ENCODE measurements around the gene HYCC1.

DNA sequence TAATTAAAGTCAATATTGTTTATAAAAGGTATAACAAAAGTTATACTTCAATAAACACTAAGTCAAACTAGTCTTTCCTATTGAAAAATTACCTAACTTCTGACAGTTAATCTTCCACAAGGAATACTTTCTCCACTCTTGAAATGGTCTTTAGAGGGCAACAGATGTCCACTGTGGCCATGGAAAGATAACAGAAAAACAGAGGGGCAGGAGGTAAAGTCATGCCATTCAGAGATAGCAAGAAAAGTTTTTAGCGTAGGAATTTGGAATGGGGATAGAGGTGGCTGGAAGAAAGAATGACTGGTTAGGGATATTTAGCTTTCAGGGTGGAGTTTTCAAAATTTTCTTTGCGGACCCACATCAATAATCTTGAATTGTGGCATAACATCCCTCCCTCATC lies 34.7 kb downstream of the HYCC1 start:
- TF ChIP-seq POLR2A (IDR thresholded peaks at IDR 0.05) (no peak), EP300 (IDR thresholded peaks at IDR 0.05) (no peak)
- TF ChIP-seq, protein P1, sequence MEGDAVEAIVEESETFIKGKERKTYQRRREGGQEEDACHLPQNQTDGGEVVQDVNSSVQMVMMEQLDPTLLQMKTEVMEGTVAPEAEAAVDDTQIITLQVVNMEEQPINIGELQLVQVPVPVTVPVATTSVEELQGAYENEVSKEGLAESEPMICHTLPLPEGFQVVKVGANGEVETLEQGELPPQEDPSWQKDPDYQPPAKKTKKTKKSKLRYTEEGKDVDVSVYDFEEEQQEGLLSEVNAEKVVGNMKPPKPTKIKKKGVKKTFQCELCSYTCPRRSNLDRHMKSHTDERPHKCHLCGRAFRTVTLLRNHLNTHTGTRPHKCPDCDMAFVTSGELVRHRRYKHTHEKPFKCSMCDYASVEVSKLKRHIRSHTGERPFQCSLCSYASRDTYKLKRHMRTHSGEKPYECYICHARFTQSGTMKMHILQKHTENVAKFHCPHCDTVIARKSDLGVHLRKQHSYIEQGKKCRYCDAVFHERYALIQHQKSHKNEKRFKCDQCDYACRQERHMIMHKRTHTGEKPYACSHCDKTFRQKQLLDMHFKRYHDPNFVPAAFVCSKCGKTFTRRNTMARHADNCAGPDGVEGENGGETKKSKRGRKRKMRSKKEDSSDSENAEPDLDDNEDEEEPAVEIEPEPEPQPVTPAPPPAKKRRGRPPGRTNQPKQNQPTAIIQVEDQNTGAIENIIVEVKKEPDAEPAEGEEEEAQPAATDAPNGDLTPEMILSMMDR (IDR thresholded peaks at IDR 0.05), result no peak

Data from suprapubic skin (tissue), 3 donors.